ENCODE data around the gene SWAP70.

SWAP70 gene

DNA sequence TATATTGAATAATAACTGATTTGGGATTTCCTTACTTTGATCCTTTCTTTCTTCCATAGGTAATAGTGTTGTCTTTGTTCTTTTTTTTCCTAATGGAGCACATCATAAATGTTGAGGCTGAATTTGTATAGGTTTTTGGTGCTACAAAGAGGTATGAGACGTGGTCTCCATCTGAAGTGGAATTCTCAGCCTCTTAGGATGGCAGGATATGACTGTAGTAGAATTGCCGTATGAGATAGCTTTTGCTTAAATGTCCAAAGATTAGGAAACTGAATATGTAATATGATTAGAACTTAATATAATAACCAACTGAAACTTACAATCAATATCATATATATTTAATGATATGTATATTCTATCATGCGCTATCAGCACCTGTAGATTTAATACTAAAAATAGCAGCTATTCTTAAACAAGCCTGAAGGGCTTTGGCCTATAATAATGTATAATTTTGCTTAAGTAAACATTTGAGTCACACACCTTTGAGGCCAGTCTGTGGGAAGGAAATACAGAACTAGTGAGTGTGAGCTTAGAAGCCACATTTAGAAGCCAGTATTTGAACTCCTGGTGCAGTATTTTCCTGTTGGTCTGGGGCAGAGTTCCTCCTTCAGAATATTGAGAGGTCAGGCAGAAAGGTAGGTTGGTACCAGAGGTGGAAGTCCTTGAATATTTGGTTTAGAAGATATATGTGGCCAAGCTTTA is 62.6 kb downstream of the SWAP70 start:
- DNase-seq (ENCODE audit: low read depth in 2 of 2): peak in 1 of 2 donors; percentile 86

DNA sequence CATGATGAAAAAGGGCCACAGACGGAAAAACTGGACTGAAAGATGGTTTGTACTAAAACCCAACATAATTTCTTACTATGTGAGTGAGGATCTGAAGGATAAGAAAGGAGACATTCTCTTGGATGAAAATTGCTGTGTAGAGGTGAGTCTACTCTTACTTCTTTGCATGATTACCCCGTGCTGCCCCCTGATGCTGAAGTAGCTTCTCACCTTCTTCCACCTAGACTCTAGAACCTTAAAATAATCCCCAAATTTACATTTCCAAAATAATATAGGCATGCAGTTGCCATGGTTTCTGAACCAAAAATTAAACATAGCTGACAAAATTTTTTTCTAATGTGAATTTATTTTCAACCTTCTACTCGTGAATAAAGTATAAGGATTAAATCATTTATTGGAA is 64.2 kb downstream of the SWAP70 start:
- no peak overlapping the region for H3K4me3 ChIP-seq (replicated peaks in 1 of 2; ENCODE audit: low read depth in 2 of 2, low read length in 2 of 2)
- TF ChIP-seq, protein P1, sequence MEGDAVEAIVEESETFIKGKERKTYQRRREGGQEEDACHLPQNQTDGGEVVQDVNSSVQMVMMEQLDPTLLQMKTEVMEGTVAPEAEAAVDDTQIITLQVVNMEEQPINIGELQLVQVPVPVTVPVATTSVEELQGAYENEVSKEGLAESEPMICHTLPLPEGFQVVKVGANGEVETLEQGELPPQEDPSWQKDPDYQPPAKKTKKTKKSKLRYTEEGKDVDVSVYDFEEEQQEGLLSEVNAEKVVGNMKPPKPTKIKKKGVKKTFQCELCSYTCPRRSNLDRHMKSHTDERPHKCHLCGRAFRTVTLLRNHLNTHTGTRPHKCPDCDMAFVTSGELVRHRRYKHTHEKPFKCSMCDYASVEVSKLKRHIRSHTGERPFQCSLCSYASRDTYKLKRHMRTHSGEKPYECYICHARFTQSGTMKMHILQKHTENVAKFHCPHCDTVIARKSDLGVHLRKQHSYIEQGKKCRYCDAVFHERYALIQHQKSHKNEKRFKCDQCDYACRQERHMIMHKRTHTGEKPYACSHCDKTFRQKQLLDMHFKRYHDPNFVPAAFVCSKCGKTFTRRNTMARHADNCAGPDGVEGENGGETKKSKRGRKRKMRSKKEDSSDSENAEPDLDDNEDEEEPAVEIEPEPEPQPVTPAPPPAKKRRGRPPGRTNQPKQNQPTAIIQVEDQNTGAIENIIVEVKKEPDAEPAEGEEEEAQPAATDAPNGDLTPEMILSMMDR (IDR thresholded peaks at IDR 0.05; ENCODE audit: low read depth, low read length): no peak
- no peak for DNase-seq (ENCODE audit: low read depth in 2 of 2)

More for the DNA sequence above, 62.6 kb downstream of the SWAP70 start:
- TF ChIP-seq, protein P1 (IDR thresholded peaks at IDR 0.05; ENCODE audit: low read depth, low read length): peak; percentile 2
- no peak overlapping the region for H3K4me3 ChIP-seq (replicated peaks in 1 of 2; ENCODE audit: low read depth in 2 of 2, low read length in 2 of 2)

DNA sequence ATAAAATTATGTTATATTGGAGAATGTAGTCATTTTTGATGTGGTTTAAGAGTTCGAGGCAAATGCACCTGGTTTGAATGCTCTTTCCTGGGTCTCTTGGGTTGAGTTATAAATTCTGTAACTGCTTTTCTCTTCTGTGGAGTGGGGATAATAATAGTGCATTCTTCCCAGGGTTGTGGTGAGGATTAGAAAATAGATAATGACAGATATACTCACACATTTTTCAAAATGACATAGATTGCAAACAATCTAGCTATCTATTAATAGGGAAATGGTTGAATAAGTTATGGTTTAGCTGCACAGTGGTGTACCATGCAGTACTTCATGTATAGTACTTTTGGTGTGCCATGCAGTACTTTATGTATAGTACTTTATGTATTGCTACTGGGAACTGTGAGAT is 67.4 kb downstream of the SWAP70 start:
- no peak overlapping the region for H3K4me3 ChIP-seq (replicated peaks in 1 of 2; ENCODE audit: low read depth in 2 of 2, low read length in 2 of 2)
- TF ChIP-seq, protein P1 (IDR thresholded peaks at IDR 0.05; ENCODE audit: low read depth, low read length): no peak
- no peak for DNase-seq (ENCODE audit: low read depth in 2 of 2)

DNA sequence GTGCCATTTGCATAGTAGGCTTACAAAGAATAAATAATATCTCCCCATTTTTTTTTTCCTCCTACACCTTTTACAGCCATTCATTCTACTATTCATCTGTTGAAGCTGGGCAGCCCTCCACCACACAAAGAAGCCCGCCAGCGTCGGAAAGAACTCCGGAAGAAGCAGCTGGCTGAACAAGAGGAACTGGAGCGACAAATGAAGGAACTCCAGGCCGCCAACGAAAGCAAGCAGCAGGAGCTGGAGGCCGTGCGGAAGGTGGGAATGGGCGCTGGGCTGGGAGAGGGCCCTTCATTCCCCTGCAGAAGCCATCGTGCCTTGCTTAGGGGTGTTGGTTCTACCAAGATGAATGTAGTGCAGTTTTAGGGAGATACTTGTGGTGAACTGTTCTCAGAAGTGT is 68.6 kb downstream of the SWAP70 start:
- TF ChIP-seq, protein P1 (IDR thresholded peaks at IDR 0.05; ENCODE audit: low read depth, low read length): no peak
- no peak overlapping the region for H3K4me3 ChIP-seq (replicated peaks in 1 of 2; ENCODE audit: low read depth in 2 of 2, low read length in 2 of 2)
- no peak for DNase-seq (ENCODE audit: low read depth in 2 of 2)

DNA sequence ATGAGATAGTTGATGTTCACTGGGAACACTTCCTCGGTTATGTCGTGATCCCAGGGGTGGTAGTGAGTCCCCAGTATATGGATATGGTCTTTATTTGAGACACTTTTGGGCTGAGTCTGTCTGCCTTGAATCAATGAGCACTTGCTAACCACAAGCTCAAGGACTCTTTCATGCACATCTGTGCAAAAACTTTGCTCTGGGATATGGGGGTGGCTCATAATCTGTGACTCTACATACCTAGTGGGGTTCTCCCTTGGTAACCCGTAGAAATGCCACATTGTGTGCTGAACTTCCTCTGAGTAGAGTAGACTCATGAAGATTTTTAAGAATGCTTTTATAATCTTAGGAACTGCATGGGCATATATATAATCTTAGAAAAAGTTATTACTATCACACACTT is 69.3 kb downstream of the SWAP70 start:
- no peak for DNase-seq (ENCODE audit: low read depth in 2 of 2)
- no peak overlapping the region for H3K4me3 ChIP-seq (replicated peaks in 1 of 2; ENCODE audit: low read depth in 2 of 2, low read length in 2 of 2)
- TF ChIP-seq, protein P1 (IDR thresholded peaks at IDR 0.05; ENCODE audit: low read depth, low read length): no peak

DNA sequence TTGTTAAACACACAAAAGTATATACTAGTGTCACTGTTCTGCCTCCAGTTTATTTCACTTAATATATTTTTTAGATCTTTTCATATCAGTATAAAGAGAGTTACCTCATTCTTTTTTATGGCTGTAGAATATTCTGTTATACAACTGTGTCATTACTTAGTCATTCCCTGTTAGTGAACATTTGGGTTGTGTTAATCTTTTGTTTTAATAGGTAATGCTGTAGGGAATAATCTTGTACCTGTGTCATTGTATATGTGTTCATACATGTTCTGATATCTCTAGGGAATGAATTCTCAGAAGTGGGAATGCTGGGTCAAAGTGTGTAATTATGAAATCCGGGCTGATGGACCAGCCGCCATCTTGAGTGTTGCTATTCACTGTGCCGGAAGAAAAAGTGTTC is 71.4 kb downstream of the SWAP70 start:
- no peak for DNase-seq (ENCODE audit: low read depth in 2 of 2)
- TF ChIP-seq, protein P1 (IDR thresholded peaks at IDR 0.05; ENCODE audit: low read depth, low read length): no peak
- H3K4me3 ChIP-seq (replicated peaks in 1 of 2; ENCODE audit: low read depth in 2 of 2, low read length in 2 of 2): no peak overlapping the region

DNA sequence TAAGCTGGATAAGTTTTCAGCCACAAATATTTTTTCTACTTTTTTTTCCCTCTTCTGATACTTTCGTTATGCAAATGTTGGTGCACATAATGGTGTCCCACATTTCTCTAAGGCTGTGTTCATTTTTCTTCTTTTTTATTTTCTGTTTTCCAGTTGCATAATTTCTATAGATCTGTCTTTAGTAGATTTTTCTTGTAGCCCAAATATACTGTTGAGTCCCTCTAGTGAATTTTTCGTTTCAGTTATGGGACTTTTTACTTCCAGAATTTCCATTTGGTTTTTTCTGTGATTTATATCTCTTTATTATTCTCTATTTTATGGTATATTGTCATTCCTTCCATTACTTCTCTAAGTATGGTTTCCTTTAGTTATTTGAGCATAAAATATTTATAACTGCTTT is 72.0 kb downstream of the SWAP70 start:
- TF ChIP-seq, protein P1 (IDR thresholded peaks at IDR 0.05; ENCODE audit: low read depth, low read length): no peak
- no peak for DNase-seq (ENCODE audit: low read depth in 2 of 2)
- H3K4me3 ChIP-seq (replicated peaks in 1 of 2; ENCODE audit: low read depth in 2 of 2, low read length in 2 of 2): no peak overlapping the region
